ENCODE results near the gene ATF3.

Gene ATF3, protein sequence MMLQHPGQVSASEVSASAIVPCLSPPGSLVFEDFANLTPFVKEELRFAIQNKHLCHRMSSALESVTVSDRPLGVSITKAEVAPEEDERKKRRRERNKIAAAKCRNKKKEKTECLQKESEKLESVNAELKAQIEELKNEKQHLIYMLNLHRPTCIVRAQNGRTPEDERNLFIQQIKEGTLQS

DNA sequence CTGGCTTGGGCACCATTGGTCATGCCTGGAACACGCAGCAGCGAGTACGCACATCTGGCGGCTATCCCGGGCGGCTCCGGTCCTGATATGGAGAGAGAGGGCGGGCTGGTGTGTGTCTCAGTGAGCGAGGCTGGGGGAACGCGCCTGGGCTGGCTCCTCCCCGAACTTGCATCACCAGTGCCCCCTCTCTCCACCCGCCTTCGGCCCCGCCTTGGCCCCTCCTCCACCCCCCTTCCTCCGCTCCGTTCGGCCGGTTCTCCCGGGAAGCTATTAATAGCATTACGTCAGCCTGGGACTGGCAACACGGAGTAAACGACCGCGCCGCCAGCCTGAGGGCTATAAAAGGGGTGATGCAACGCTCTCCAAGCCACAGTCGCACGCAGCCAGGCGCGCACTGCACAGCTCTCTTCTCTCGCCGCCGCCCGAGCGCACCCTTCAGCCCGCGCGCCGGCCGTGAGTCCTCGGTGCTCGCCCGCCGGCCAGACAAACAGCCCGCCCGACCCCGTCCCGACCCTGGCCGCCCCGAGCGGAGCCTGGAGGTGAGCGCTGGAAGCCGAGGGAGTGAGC lies at the start of gene ATF3:
TSS of gene ATF3 (plus strand) at position 370 of the 567 bp plus-strand sequence. CDS start 6,261 bp downstream, outside the sequence.
- DNase-seq (ENCODE audit: low read depth): peak; percentile 97

DNA sequence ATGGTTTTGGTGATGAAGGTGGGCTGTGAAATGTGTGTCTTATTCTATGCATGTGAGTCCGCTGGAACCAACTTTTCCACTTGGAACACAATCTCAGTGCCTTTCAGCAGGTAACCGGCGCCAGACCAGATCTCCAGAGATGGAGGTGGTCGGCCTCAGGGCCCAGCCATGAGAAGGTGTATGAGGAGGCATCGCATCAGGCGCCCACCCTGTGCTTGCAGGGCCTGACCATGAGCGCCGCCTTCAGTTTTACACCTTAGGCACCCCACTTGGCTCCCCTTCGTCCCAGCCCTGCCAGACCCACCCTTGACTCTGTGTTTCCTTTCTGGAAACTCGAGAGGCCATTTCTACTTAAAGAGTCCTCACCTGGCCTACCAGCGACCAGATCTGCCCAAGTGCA lies 48.6 kb upstream of the ATF3 start:
- DNase-seq (ENCODE audit: low read depth): no peak

DNA sequence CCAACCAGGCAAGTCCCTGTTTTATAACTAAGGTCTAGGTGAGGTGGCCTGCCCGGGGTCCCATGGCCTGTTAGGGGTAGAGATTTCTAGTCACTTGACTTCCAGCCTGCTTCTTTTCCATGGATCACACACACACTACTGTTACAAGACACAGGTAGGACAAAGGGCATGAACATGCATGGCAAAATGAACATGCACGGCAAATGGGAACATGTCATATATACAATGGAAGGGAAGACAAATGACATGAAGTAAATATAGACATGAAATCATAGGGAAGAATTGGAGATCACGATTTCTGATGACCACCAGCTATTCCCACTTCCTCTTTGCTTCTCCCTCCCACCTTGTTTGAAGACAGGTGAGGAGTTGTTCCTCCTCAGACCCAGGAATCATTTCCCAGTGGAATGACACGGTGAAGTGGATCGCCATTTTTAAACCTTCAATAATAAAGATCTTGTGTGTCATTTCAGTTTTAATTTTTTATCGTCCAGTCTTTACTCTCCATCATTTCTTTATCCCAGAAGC lies 47.6 kb upstream of the ATF3 start:
- no peak for DNase-seq (ENCODE audit: low read depth)

DNA sequence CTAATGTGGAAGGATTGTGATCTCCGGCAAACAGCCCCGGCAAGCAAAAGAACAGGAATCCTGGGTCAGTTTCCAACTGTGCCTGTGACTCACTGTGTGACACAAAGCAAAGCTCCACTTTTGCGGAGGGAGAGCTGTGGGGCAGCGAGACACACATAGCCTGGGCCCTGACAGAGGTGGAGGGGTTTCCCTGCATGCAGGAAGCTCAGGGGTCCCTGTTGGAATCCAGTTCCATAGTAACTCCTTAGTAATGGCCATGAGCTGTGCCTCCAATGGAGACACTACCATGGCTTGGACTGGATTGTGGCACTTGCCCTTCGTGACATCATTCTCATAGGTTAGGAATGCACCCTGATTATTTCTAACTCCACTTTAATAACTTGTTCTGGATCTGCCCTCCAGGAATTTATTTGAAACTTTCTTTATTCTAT lies 47.0 kb upstream of the ATF3 start:
- DNase-seq (ENCODE audit: low read depth): peak; percentile 31

DNA sequence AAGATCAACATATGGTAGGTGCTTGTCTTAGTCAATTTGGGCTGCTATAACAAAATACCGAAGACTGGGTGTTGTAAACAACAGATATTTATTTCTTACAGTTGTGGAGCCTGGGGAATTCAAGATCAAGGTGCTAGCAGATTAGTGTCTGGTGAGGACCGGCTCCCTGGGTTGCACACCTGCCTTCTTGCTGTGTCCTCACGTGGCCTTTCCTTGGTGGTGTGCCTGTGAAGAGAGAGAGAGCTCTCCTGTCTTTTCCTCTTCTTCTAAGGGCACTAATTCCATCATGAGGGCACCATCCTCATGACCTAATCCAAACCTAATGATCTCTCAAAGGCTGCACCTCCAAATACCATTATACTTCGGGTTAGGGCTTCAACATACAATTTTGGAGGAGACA lies 45.8 kb upstream of the ATF3 start:
- no peak for DNase-seq (ENCODE audit: low read depth)

DNA sequence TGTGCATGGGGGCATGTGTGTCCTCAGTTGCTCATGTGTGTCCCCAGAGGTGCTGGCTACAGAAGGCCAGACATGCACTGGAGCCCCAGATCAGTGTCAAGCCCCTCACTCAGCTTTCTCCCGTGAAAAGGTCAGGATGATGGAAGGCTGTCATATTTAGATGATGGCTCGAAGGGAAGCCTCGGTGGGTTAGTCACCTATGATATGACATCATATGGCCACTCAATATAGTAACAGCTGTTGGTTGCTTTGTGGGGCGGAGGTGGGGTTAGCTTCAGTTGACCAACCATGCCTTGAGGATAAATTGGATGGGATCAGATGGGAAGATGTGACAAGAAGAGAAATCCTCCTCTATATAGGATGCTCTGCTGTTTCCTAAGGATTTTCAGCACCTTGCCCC lies 43.5 kb upstream of the ATF3 start:
- DNase-seq (ENCODE audit: low read depth): no peak

DNA sequence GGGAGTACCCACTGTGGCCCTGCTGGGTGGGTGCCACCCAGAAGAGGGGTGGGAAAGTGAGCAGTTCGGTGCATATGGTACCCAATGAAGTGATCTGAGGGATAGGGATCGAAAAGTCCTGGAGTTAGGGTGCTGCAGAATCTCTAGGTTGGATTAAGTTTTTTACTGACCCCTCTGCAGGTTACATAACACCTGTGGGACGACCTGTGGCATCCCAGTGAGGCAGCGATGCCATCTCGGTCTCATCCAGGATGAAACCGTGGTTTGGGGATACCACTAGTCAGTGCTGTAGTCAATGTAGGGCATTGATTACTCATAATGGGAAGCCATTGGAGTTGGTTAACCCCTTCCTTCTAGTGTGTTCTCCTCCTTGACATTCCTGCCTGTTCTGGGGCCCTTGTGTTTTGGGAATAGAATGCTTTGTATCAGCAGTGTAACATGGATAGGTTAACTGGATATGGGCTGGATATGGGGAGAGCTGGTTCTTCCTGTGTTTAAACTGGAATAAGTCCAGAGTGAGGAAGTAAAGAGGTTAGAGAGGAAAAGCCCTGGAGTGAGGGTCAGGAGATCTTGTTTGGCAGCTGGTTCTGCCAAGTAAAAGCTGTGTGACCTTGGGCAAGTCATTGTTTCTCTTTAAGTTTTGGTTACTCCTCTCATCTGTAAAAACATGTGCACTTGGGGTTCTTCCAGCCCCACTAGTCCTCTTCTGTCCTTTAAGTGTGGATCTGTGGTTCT lies 42.8 kb upstream of the ATF3 start:
- DNase-seq (ENCODE audit: low read depth): no peak

DNA sequence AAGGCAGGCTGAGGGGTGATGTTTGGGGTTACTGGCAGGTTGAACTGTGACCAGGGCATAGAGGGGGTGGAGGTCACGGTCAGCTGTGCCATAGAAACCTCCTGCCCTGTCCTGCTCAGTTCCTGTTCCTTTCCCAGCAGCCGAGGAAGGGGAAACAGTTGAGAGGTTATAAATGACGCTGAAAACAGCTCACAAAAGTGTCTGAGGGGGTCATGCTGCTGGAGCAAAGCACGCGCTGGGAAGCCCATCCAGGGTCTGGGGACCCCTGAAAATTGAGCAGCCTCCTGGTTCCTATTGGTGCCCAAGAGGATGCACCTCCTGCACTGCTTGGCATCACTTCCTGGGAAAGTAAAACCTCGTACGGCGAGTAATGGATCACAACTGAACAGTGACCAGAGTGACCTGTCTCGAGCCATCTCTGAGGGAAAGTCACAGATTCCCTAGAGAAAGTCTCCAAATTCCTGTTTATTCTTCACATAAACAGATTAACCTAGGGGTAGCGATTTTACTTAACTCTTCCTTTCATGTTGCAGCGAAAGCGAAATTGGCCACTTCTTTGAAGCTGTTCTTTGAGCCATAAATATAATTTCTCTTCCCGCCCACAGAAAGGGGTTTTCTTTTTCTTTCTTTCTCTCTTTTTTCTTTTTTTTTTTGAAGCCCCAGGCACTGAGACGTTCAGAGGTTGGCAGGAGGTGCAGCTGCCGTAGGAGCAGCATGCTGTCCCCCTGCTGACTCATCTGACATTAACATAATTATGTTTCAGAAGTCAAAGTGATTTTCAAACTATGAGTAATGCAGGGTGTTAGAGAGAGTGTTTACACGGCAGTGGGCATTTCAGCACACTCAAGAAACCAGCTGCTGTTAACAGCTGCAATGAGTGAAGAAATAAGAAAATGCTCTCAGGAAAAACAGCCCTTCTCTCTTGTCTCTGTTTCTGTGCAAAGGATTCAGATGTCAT lies 41.8 kb upstream of the ATF3 start:
- DNase-seq (ENCODE audit: low read depth): peak; percentile 36

DNA sequence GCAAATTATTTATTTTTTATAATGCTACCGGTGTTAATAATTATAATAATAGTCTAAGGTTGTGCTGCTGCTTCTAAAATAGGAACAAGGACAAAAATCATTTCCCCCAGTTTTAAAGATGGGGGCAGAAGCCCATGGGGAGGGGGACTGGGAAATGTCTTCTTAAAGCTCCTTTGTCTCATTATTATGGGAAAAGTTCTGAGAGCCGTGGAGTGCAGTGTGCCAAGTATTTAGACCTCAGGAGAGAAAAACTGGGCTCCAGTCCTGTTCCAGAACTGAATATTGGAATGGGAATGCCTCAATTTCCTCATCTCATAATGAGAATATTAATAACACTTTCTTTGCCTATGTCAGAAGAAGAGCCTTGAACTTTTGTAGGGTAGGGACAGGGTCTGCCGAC lies 40.9 kb upstream of the ATF3 start:
- no peak for DNase-seq (ENCODE audit: low read depth)

DNA sequence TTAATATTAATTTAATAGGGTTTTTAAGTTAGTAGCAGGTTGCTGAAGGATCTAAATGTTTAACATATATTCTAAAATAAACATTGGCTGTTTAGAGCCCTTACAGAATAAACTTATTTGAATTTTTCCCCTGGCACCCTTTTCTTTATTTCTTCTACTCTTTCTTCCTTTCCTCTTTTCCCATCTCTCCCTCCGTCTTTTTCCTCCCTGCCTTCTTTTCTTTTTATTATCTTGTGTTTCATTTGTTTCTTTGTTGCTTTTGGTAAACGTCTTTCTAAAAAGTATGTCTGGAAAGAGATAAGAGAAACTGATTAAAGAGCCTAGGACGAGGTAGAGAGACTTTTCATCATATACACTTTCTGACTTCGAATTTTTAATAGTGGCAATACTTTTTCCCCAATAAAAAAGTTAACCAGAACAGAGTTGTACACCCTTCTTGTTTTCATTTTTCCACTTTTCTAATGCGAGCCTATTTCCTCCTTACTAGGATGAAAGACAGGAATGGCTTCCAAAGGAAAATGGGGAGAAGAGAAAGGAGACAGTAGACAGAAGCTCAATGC lies 39.5 kb upstream of the ATF3 start:
- no peak for DNase-seq (ENCODE audit: low read depth)

DNA sequence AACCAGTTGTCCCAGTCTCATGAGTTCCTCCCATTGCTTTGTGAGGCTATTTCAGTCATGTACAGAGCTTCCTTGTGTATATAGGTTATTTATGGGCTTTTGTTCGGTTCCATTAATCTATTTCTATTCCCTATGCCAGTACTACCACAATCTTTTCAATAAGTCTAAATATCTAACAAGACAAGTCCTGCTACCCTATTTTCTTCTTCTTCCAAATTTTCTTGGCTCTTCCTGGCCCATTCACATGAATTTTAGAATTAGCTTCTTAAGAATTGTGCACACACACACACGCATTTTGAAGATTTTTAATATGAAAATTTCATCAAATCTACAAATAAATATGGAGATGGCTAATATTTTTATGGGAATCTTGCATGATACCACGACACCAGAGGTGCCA lies 33.8 kb upstream of the ATF3 start:
- DNase-seq (ENCODE audit: low read depth): no peak

DNA sequence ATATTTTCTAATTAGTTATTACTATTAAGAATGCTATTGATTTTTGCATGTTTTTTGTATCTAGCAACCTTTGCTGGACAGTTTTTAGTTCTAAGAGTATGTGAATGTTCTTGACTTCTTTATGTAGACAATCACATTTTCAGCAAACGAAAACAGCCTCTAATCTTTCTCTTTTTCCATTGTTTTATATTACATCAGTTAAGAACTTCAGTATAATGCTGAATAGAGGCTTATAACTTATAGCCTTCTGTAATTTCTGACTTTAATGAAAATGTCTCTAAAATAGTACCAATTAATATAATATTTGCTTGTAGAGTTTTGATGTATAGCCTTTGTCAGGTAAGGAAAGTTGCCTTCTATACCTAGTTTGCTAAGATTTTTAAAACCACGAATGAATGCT lies 33.2 kb upstream of the ATF3 start:
- DNase-seq (ENCODE audit: low read depth): no peak

DNA sequence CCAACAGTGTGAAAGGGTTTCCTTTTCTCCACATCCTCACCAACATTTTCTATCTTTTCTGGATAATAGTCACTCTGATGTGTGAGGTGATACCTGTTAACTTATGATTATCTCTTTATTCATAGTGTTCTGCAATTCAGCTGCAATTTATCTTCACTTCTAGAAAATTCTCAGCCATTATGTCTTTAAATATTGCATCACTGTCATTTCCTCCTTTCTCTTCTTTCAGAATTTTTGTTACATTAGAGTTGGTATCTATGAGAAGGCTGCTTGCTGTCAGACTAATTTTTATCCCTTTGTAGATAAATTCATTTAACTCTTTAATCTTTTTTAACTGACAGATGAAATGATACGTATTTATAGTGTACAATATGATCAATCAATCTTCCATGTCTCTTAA lies 30.5 kb upstream of the ATF3 start:
- no peak for DNase-seq (ENCODE audit: low read depth)

DNA sequence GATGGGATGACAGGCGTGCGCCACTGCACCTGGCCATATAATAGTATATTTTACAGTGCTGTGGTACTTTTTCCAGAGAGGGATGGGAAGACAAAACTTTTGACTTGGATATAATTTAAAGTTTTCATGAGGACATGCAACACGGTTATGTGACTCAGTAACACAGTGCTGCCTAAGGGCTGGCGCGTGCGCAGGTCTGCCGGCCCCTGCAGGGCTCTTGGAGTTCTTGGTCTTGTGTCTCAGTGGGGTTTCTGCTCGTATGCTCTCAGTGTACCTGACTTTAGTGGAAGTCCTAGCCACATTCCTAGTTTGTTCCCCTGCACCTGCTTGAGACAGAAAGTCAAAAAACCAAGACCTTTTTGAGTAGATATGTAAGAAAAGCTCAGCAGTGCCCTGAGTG lies 27.5 kb upstream of the ATF3 start:
- DNase-seq (ENCODE audit: low read depth): no peak

DNA sequence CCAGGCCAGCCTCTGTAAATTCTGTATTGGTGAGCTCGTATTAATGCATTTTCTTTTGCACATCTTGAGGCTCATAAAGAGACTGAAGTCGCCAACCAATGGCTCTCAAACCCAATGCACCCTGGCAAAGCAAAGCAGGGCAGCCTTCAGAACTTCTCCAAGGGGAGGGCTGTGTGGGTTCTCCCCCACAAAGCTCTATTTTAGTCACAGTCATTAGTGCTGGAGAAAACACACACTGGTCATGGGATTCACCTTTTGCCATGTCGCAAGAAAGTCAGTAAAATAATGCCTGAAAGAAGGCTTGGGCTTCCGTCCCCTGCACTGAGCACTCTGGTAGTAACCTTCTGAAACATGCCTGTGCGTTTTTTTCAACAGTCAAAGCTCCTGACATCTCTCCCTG lies 26.3 kb upstream of the ATF3 start:
- DNase-seq (ENCODE audit: low read depth): no peak

DNA sequence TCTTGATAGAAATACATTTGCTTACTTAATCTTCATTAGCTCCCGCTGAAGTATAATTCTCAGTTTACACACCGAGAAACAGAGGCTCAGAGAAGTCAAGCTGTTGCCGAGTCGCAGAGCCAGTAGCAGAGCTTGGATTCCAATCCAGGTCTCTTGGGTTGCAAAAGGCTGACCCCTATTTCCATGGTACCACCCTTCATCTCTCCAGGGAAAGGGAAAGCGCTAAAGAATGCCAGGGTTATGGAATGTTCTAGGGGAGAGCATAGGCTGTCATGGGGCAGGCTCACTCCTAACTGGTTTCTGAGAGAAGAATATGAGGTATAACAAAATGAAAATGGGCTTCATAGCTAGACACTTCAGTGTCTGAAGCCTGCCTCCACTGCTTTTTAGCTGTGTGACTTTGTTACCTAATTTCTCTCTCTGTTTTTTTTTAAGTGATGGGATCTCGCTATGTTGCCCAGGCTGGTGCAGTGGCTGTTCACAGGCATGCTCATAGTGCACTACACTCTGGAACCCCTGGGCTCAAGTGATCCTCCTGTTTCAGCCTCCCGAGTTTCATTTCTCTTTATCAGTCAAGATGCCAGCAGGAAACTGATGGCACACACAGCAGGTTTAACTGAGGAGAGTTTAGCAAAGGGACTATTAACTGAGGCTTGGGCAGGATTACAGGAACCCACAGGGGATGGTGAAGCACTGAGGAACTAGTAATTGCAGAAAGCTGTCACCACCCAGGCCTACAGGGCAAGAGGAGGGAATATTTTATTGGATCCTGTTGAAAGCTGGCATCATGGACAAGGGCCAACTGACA lies 25.5 kb upstream of the ATF3 start:
- no peak for DNase-seq (ENCODE audit: low read depth)

DNA sequence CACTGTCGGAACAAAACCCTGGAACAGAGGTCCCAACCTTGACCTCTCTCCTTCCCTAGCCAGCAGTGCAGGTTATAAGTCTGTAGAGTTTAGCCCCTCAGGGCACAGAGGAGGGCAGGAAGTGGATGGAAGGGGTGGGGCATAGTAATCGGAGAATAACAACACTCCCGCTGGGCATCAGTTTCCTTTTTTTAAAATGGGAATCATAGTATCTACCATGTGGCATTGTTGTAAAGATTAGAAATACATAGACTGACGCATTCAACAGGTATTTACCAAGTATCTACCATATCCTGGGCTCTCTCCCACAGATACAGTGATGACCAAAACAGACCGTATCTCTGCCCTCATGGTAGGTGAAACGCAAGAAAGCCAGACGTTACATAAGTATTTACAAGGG lies 24.9 kb upstream of the ATF3 start:
- DNase-seq (ENCODE audit: low read depth): no peak

DNA sequence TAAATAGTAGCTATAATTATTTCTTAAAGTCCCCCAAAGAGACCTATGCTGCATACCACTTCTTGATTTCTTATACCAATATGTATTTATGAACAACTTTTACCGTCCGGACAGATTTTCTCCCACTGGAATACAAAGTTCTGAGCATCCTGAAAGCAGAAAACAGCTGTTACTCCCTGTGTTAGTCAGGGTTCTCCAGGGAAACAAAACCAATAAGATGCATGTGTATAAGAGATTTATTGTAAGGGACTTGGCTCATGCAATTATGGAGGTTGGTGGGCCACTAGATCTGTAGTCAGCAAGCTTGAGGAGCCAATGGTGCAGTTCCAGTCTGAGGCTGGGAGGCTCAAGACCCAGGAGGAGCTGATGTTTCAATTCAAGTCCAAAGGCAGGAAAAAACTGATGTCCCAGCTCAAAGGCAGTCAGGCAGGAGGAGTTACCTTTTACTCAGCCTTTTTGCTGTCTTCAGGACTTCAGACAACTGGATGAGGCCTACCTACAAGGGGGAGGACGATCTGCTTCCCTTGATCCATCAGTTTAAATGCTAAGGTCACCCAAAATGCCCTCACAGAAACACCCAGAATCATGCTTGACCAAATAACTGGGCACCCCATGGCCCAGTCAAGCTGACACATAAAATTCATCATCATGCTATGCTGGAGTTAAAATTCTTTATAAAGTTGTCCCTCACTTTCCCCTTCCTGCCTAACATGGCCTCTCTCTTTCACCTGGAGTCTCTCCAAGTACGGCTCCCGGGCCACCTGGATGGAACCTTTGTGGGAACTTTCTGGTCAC lies 24.3 kb upstream of the ATF3 start:
- no peak for DNase-seq (ENCODE audit: low read depth)

DNA sequence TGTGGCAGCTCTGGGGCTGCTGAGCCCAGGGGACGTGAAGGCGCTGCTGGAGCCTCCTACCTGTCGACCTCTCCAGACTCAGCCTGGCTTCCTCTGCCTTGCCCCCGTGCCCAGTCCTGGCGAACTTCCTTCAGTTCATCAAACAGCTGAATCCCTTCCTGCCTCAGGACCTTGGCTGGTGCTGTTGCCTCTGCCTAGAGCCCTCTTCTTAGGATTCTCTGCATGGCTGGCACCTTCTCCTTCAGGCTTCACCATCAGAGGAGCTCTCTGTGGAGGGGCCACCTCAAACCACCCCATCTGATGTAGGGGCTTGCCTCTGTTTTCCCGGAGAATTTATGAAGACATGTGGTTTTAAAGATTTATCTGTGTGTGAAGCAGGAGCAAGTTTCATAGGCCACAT lies 23.4 kb upstream of the ATF3 start:
- no peak for DNase-seq (ENCODE audit: low read depth)
